Occipital lobe (tissue), 2 donors: ENCODE measurements around the gene ZBTB20. TPM values are rescaled to one million over a fixed set of nuclear protein-coding genes. Genes with fewer than 3 reads are reported as not detected.

Experiments used
- DNase-seq: peaks from one replicate; lab custom pipeline; 2025; lab: John Stamatoyannopoulos, UW
- total RNA-seq: library from RNA; depleted of rRNA; stranded (reverse); fragments of >200 nt; gene quantifications from one replicate; pipeline ENCODE4 v1.2.3, GENCODE V29; 2014

The ZBTB20 gene
- total RNA-seq, 1 donor from 2014 or later, result 62.7 TPM

GRCh38 chr3:114587986-114588385, 559.1 kb downstream of the ZBTB20 start:
- DNase-seq, result no peak

- no peak for DNase-seq
These were observed 561.0 kb downstream of the ZBTB20 start for GRCh38 chr3:114586119-114586518.

GRCh38 chr3:114585687-114586086, 561.4 kb downstream of the ZBTB20 start:
- DNase-seq, result no peak

GRCh38 chr3:114584734-114585371, 562.2 kb downstream of the ZBTB20 start:
- no peak for DNase-seq

GRCh38 chr3:114582929-114583328, 564.2 kb downstream of the ZBTB20 start:
- no peak for DNase-seq

- DNase-seq, result no peak
These were observed 574.6 kb downstream of the ZBTB20 start for GRCh38 chr3:114572364-114573062.

GRCh38 chr3:114571363-114571762, 575.7 kb downstream of the ZBTB20 start:
- DNase-seq, result no peak

GRCh38 chr3:114569186-114569585, 577.9 kb downstream of the ZBTB20 start:
- no peak for DNase-seq

- DNase-seq, result no peak
These were observed 579.3 kb downstream of the ZBTB20 start for GRCh38 chr3:114567771-114568170.

- DNase-seq, result no peak
These were observed 580.3 kb downstream of the ZBTB20 start for GRCh38 chr3:114566767-114567166.

- no peak for DNase-seq
These were observed 580.8 kb downstream of the ZBTB20 start for GRCh38 chr3:114566162-114566755.

- DNase-seq, result no peak
These were observed 581.9 kb downstream of the ZBTB20 start for GRCh38 chr3:114565216-114565615.

- DNase-seq, result no peak
These were observed 583.4 kb downstream of the ZBTB20 start for GRCh38 chr3:114563720-114564119.

GRCh38 chr3:114562557-114562956, 584.5 kb downstream of the ZBTB20 start:
- no peak for DNase-seq

GRCh38 chr3:114558271-114558670, 588.8 kb downstream of the ZBTB20 start:
- no peak for DNase-seq

GRCh38 chr3:114557791-114558190, 589.3 kb downstream of the ZBTB20 start:
- no peak for DNase-seq

GRCh38 chr3:114556657-114557213, 590.4 kb downstream of the ZBTB20 start:
- DNase-seq, result no peak

GRCh38 chr3:114554731-114555130, 592.4 kb downstream of the ZBTB20 start:
- DNase-seq, result no peak

- no peak for DNase-seq
These were observed 593.0 kb downstream of the ZBTB20 start for GRCh38 chr3:114553949-114554593.

- DNase-seq, result no peak
These were observed 594.6 kb downstream of the ZBTB20 start for GRCh38 chr3:114552527-114552812.

GRCh38 chr3:114551770-114552526, 595.1 kb downstream of the ZBTB20 start:
- no peak for DNase-seq
